GM12878 (cell line): ENCODE data around the gene IL1R2. TPM values are rescaled to one million over a fixed set of nuclear protein-coding genes. Genes with fewer than 3 reads are reported as not detected.
A peak's percentile ranks its signal among the peaks of the same experiment; 100 is the strongest.

Experiments used
- ATAC-seq: fragments of 200-7000 bp; cut with Tn5 transposase; 3 replicates; pipeline ENCODE4 v1.9.1; 2020; ENCODE audit warnings: mild to moderate bottlenecking, moderate library complexity
- BruUV-seq: library from RNA; stranded (reverse); fragments of 400-500 nt; replicated peaks from 2 replicates; lab custom pipeline; 2021; lab: Mats Ljungman, UMichigan
- CTCF ChIA-PET: fragments of 300-600 bp; sonication (Branson Sonifier 250); formaldehyde crosslinking; extraction: SDS; loops from one replicate; lab custom pipeline; 2021; ENCODE audit warnings: inconsistent platforms; lab: Yijun Ruan, JAX
- POLR2A ChIA-PET: fragments of 350-600 bp; formaldehyde crosslinking; extraction: SDS; loops from one replicate; lab custom pipeline; 2021; ENCODE audit warnings: inconsistent platforms; lab: Charles Lee
- RAD21 ChIA-PET: fragments of 300-600 bp; sonication (Branson Sonifier 250); formaldehyde crosslinking; loops from one replicate; lab custom pipeline; 2023; ENCODE audit warnings: antibody characterized with exemption; ENCODE audit not compliant: unreplicated experiment; lab: Charles Lee
- SMC1A ChIA-PET: fragments of 300-600 bp; sonication (Branson Sonifier 250); formaldehyde crosslinking; loops from one replicate; lab custom pipeline; 2023; ENCODE audit not compliant: unreplicated experiment, uncharacterized antibody; lab: Charles Lee
- DNase-seq: peaks from one replicate; pipeline ENCODE4 v3.0.0-alpha.2; 2011; ENCODE audit warnings: low read depth, low spot score
- FAIRE-seq: peaks from 3 replicates; lab custom pipeline; 2011; peaks lifted over from hg19 to GRCh38; lab: Jason Lieb, UNC
- H2AFZ ChIP-seq: 2 replicates; pipeline ENCODE4 v1.6.0; 2011; ENCODE audit warnings: low read depth, low read length, control low read depth; ENCODE audit not compliant: control insufficient read depth
- H3K27ac ChIP-seq: 2 replicates; pipeline ENCODE4 v1.5.1; 2011; ENCODE audit warnings: control low read depth; ENCODE audit not compliant: control insufficient read depth, insufficient read depth
- H3K27me3 ChIP-seq, 2 experiments: replicated peaks in 1 of 2; 2 replicates each; pipeline versions ENCODE4 v1.6.0 to v1.6.1; 2011; ENCODE audit warnings: low read length in 1 of 2; ENCODE audit not compliant: control insufficient read depth in 2 of 2, insufficient read depth in 2 of 2
- H3K36me3 ChIP-seq, 2 experiments: 2 replicates each; pipeline ENCODE4 v1.5.1; 2011; ENCODE audit warnings: low read length in 1 of 2; ENCODE audit not compliant: control insufficient read depth in 2 of 2, insufficient read depth in 2 of 2
- H3K4me1 ChIP-seq: 2 replicates; pipeline ENCODE4 v1.6.1; 2011; ENCODE audit warnings: mild to moderate bottlenecking, low read length, moderate library complexity, mixed read lengths; ENCODE audit not compliant: control insufficient read depth, insufficient read depth
- H3K4me2 ChIP-seq: 2 replicates; pipeline ENCODE4 v1.6.0; 2011; ENCODE audit warnings: control low read depth; ENCODE audit not compliant: control insufficient read depth, insufficient read depth
- H3K4me3 ChIP-seq: fragments of 200-600 bp; sonication (generic); 2 replicates; pipeline ENCODE4 v1.5.1; 2016
- H3K79me2 ChIP-seq: 2 replicates; pipeline ENCODE4 v1.6.0; 2011; ENCODE audit warnings: low read length; ENCODE audit not compliant: control insufficient read depth, insufficient read depth
- H3K9ac ChIP-seq: 2 replicates; pipeline ENCODE4 v1.8.0; 2011; ENCODE audit warnings: low read length, control low read depth, mixed read lengths; ENCODE audit not compliant: control insufficient read depth, insufficient read depth
- H3K9me3 ChIP-seq: replicated peaks from 3 replicates; pipeline ENCODE4 v1.5.1; 2011; ENCODE audit warnings: mild to moderate bottlenecking, low read length; ENCODE audit not compliant: control insufficient read depth, insufficient read depth
- H4K20me1 ChIP-seq: 2 replicates; pipeline ENCODE4 v1.6.0; 2011; ENCODE audit not compliant: control insufficient read depth, insufficient read depth
- MEF2B ChIP-seq: fragments of 450-650 bp; IDR thresholded peaks from 2 replicates; pipeline ENCODE4 v1.6.1; 2018; ENCODE audit warnings: mild to moderate bottlenecking, moderate library complexity; ENCODE audit not compliant: partially characterized antibody, poor library complexity, severe bottlenecking
- POLR2A ChIP-seq: IDR thresholded peaks from 2 replicates; pipeline ENCODE4 v1.6.1; 2011; ENCODE audit warnings: low read depth, mild to moderate bottlenecking, low read length
- SMC3 ChIP-seq: IDR thresholded peaks from 2 replicates; pipeline ENCODE4 v1.6.1; 2011; ENCODE audit warnings: low read length, improper control_type of control experiment, borderline replicate concordance
- ZNF384 ChIP-seq: IDR thresholded peaks from 2 replicates; pipeline ENCODE4 v1.6.1; 2012; ENCODE audit warnings: low read depth, mild to moderate bottlenecking, low read length, improper control_type of control experiment, borderline replicate concordance
- WGBS: methylation state at CpG from one replicate; pipeline ENCODE4 v1.1.6; 2016; ENCODE audit warnings: low lambda C conversion rate; ENCODE audit not compliant: insufficient replicate concordance, insufficient coverage; ENCODE audit errors: missing lambda C conversion rate; 5-methylcytosine and 5-hydroxymethylcytosine counted together
- in situ Hi-C: fragments of 300-500 bp; cut with MboI; formaldehyde crosslinking; loops from 9 replicates; pipeline ENCODE4 v1.14.3; 2018; ENCODE audit warnings: mixed read lengths
- intact Hi-C: fragments of 100-400 bp; cut with micrococcal nuclease; formaldehyde crosslinking; loops from one replicate; pipeline ENCODE4 v1.14.2; 2022; ENCODE audit not compliant: unreplicated experiment
- polyA plus RNA-seq, 11 experiments: library from polyadenylated mRNA; depleted of rRNA in 4 of 11; unstranded in 6 of 11; stranded (reverse) in 5 of 11; fragments of >200 nt; fragmentation: Nextera tagmentation in 4 of 11; fragmentation: Illumina TruSeq in 1 of 11; extraction: Ambion mirVana in 4 of 11; extraction: Trizol in 1 of 11; gene quantifications; 1 replicate in 1 of 11; 2 replicates in 10 of 11; pipeline versions ENCODE4 v1.2.1 to v1.2.3, GENCODE V29; 2011 to 2016; ENCODE audit warnings: inconsistent platforms in 2 of 11, missing spikeins in 2 of 11, low read depth in 1 of 11
- total RNA-seq, 4 experiments: library from RNA; depleted of rRNA in 3 of 4; stranded (reverse); fragments of >200 nt in 3 of 4; fragmentation: Illumina TruSeq in 1 of 4; extraction: Trizol in 1 of 4; gene quantifications; 2 replicates each; pipeline versions ENCODE4 v1.2.1 to v1.2.3, GENCODE V29; 2013 to 2021
- TF ChIP-seq, protein P1 (sequence below): fragments of 450-650 bp; IDR thresholded peaks from 2 replicates; pipeline ENCODE4 v1.6.1; 2017; ENCODE audit warnings: mild to moderate bottlenecking, moderate library complexity
- TF ChIP-seq, protein P2 (sequence below): fragments of 450-650 bp; IDR thresholded peaks from 2 replicates; pipeline ENCODE4 v1.6.1; 2017; ENCODE audit warnings: mild to moderate bottlenecking, moderate library complexity
- TF ChIP-seq, protein P3 (sequence below): IDR thresholded peaks from 2 replicates; pipeline ENCODE4 v1.6.1; 2012; ENCODE audit warnings: improper control_type of control experiment, low read depth, low read length; ENCODE audit not compliant: insufficient replicate concordance

Gene IL1R2
- total and polyA plus RNA-seq, 10 of the 15 experiments (the other 5 are each of a cell fraction or from before 2014, with no cell fraction given), result 0.44 to 6.4 (median 0.62) TPM

DNA sequence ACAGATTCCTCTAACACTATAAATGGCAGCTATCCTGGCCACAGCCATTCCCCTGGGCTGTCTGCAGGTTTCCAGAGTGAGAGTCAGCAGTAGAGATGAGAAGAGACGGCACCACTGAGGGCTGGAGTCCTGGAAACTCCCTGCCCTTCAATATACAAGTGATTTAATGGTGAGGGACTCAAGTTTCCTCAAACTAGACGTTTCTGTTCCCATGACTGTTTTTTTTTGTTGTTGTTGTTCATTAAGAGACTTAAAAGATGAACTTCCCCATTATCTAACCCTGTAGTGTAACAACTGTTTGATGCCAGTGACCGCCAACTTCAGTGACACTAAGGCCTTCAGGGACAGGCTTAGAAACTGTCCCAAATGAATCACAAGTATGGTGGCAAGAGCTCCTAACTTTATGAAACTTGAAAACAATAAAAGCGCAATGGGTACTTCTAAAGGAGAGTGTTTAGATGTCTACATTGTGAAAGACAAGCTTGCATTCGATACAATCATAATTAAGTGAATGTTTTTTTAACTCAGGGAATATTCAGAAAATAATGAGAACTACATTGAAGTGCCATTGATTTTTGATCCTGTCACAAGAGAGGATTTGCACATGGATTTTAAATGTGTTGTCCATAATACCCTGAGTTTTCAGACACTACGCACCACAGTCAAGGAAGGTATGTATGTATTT, 34.0 kb downstream of the IL1R2 start:
- FAIRE-seq (no peak), DNase-seq (peak; percentile 84), ATAC-seq (peak; percentile 85)
- ChIA-PET RAD21 (interaction anchor here (0.7 to 6.1 kb wide), 32 partner anchors 8 to 332 kb away, joined by 3 to 115 read pairs (median 8); no protein-coding TSS in a partner anchor), SMC1A (interaction anchor here (0.7 to 7.4 kb wide), 38 partner anchors 11 to 417 kb away, joined by 3 to 157 read pairs (median 7); no protein-coding TSS in a partner anchor), POLR2A (interaction anchor here (0.5 to 5.8 kb wide), 14 partner anchors 17 to 410 kb away, joined by 3 to 35 read pairs (median 7); no protein-coding TSS in a partner anchor), CTCF (interaction anchor here (0.6 to 15.7 kb wide), 24 partner anchors 8 to 417 kb away, joined by 3 to 370 read pairs (median 6); no protein-coding TSS in a partner anchor)
- Histone ChIP-seq H2AFZ (no peak overlapping the region; the same call in 1 of the 2 replicates), H3K79me2 (no peaks in the 10 kb centered on the region), H3K9ac (no peak overlapping the region), H3K4me1 (peaks cover 7% of the 10 kb centered on the region), H3K27ac (peak overlapping the region; percentile 55), H3K36me3 (no peaks in the 10 kb centered on the region), H3K27me3 (no peaks in the 10 kb centered on the region), H3K9me3 (no peaks in the 10 kb centered on the region; the same call in 2 of the 3 replicates), H3K4me2 (no peak overlapping the region; the same call in 1 of the 2 replicates), H4K20me1 (no peaks in the 10 kb centered on the region), H3K4me3 (no peak overlapping the region)
- WGBS, result 35% methylated on average over 6 of the region's 6 CpGs
- intact Hi-C loops, result loop anchor here (1.0 to 2.0 kb wide), 6 partner anchors 32 to 342 kb away; no protein-coding TSS in a partner anchor
- in situ Hi-C loops, result no loop called here
- BruUV-seq, result no TSS peak
- no peak for TF ChIP-seq POLR2A
- TF ChIP-seq, protein P1, sequence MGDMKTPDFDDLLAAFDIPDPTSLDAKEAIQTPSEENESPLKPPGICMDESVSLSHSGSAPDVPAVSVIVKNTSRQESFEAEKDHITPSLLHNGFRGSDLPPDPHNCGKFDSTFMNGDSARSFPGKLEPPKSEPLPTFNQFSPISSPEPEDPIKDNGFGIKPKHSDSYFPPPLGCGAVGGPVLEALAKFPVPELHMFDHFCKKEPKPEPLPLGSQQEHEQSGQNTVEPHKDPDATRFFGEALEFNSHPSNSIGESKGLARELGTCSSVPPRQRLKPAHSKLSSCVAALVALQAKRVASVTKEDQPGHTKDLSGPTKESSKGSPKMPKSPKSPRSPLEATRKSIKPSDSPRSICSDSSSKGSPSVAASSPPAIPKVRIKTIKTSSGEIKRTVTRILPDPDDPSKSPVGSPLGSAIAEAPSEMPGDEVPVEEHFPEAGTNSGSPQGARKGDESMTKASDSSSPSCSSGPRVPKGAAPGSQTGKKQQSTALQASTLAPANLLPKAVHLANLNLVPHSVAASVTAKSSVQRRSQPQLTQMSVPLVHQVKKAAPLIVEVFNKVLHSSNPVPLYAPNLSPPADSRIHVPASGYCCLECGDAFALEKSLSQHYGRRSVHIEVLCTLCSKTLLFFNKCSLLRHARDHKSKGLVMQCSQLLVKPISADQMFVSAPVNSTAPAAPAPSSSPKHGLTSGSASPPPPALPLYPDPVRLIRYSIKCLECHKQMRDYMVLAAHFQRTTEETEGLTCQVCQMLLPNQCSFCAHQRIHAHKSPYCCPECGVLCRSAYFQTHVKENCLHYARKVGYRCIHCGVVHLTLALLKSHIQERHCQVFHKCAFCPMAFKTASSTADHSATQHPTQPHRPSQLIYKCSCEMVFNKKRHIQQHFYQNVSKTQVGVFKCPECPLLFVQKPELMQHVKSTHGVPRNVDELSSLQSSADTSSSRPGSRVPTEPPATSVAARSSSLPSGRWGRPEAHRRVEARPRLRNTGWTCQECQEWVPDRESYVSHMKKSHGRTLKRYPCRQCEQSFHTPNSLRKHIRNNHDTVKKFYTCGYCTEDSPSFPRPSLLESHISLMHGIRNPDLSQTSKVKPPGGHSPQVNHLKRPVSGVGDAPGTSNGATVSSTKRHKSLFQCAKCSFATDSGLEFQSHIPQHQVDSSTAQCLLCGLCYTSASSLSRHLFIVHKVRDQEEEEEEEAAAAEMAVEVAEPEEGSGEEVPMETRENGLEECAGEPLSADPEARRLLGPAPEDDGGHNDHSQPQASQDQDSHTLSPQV, result peak; percentile 91
- TF ChIP-seq, protein P2, sequence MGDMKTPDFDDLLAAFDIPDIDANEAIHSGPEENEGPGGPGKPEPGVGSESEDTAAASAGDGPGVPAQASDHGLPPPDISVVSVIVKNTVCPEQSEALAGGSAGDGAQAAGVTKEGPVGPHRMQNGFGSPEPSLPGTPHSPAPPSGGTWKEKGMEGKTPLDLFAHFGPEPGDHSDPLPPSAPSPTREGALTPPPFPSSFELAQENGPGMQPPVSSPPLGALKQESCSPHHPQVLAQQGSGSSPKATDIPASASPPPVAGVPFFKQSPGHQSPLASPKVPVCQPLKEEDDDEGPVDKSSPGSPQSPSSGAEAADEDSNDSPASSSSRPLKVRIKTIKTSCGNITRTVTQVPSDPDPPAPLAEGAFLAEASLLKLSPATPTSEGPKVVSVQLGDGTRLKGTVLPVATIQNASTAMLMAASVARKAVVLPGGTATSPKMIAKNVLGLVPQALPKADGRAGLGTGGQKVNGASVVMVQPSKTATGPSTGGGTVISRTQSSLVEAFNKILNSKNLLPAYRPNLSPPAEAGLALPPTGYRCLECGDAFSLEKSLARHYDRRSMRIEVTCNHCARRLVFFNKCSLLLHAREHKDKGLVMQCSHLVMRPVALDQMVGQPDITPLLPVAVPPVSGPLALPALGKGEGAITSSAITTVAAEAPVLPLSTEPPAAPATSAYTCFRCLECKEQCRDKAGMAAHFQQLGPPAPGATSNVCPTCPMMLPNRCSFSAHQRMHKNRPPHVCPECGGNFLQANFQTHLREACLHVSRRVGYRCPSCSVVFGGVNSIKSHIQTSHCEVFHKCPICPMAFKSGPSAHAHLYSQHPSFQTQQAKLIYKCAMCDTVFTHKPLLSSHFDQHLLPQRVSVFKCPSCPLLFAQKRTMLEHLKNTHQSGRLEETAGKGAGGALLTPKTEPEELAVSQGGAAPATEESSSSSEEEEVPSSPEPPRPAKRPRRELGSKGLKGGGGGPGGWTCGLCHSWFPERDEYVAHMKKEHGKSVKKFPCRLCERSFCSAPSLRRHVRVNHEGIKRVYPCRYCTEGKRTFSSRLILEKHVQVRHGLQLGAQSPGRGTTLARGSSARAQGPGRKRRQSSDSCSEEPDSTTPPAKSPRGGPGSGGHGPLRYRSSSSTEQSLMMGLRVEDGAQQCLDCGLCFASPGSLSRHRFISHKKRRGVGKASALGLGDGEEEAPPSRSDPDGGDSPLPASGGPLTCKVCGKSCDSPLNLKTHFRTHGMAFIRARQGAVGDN, result peak; percentile 92
- TF ChIP-seq, protein P3, sequence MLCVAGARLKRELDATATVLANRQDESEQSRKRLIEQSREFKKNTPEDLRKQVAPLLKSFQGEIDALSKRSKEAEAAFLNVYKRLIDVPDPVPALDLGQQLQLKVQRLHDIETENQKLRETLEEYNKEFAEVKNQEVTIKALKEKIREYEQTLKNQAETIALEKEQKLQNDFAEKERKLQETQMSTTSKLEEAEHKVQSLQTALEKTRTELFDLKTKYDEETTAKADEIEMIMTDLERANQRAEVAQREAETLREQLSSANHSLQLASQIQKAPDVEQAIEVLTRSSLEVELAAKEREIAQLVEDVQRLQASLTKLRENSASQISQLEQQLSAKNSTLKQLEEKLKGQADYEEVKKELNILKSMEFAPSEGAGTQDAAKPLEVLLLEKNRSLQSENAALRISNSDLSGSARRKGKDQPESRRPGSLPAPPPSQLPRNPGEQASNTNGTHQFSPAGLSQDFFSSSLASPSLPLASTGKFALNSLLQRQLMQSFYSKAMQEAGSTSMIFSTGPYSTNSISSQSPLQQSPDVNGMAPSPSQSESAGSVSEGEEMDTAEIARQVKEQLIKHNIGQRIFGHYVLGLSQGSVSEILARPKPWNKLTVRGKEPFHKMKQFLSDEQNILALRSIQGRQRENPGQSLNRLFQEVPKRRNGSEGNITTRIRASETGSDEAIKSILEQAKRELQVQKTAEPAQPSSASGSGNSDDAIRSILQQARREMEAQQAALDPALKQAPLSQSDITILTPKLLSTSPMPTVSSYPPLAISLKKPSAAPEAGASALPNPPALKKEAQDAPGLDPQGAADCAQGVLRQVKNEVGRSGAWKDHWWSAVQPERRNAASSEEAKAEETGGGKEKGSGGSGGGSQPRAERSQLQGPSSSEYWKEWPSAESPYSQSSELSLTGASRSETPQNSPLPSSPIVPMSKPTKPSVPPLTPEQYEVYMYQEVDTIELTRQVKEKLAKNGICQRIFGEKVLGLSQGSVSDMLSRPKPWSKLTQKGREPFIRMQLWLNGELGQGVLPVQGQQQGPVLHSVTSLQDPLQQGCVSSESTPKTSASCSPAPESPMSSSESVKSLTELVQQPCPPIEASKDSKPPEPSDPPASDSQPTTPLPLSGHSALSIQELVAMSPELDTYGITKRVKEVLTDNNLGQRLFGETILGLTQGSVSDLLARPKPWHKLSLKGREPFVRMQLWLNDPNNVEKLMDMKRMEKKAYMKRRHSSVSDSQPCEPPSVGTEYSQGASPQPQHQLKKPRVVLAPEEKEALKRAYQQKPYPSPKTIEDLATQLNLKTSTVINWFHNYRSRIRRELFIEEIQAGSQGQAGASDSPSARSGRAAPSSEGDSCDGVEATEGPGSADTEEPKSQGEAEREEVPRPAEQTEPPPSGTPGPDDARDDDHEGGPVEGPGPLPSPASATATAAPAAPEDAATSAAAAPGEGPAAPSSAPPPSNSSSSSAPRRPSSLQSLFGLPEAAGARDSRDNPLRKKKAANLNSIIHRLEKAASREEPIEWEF, result peak; percentile 91
- TF ChIP-seq MEF2B, result peak; percentile 92
- TF ChIP-seq SMC3, result peak; percentile 32; the same call in 1 of the 2 replicates
- peak; percentile 67; the same call in 1 of the 2 replicates for TF ChIP-seq ZNF384
